Dendritic cell treated with granulocyte-macrophage colony-stimulating factor and Interleukin-4, amounts not matched to agents 40 ng/mL and 50 ng/mL, for 4 days (primary cell): Measurements from ENCODE around the gene ZNF576.

Experiments used
- H3K27ac Mint-ChIP-seq: one replicate; pipeline ENCODE4 v1.8.0; 2022; ENCODE audit warnings: mild to moderate bottlenecking, mixed read lengths
- H3K27me3 Mint-ChIP-seq: one replicate; pipeline ENCODE4 v1.8.0; 2022; ENCODE audit warnings: mild to moderate bottlenecking, mixed read lengths
- H3K36me3 Mint-ChIP-seq: one replicate; pipeline ENCODE4 v1.8.0; 2022; ENCODE audit warnings: low read depth, mixed read lengths
- H3K4me1 Mint-ChIP-seq: one replicate; pipeline ENCODE4 v1.8.0; 2022; ENCODE audit warnings: low read depth, mixed read lengths
- H3K4me3 Mint-ChIP-seq: one replicate; pipeline ENCODE4 v1.8.0; 2022; ENCODE audit warnings: mild to moderate bottlenecking, moderate library complexity, mixed read lengths
- H3K9me3 Mint-ChIP-seq: one replicate; pipeline ENCODE4 v1.8.0; 2022; ENCODE audit warnings: mixed read lengths
- intact Hi-C: fragments of 100-400 bp; cut with micrococcal nuclease; formaldehyde crosslinking; loops from one replicate; pipeline ENCODE4 v1.15.0; 2022

The ZNF576 gene

GRCh38 chr19:43619262-43620060 lies 23.1 kb downstream of the ZNF576 start, which contains the start of gene ZNF428:
ZNF428 (minus strand) TSS chr19:43619629; CDS start chr19:43614304, 5,325 bp downstream.
- H3K9me3 Mint-ChIP-seq: no peaks in the 10 kb centered on the region
- peaks cover 10% of the 10 kb centered on the region for H3K36me3 Mint-ChIP-seq
- H3K27ac Mint-ChIP-seq: peak within 1 kb of the TSS; percentile 97
- peaks cover 2% of the 10 kb centered on the region for H3K27me3 Mint-ChIP-seq
- intact Hi-C loops: loop anchor here (1.0 kb wide), 1 partner anchor 23 kb away; the partner anchor contains the start of genes IRGQ and ZNF576
- H3K4me1 Mint-ChIP-seq: peaks cover 20% of the 10 kb centered on the region
- H3K4me3 Mint-ChIP-seq: peak within 1 kb of the TSS; percentile 96

- H3K9me3 Mint-ChIP-seq: no peaks in the 10 kb centered on the region
- intact Hi-C loops: no loop called here
- H3K27ac Mint-ChIP-seq: peak overlapping the region; percentile 97
- H3K36me3 Mint-ChIP-seq: peaks cover 9% of the 10 kb centered on the region
- H3K4me3 Mint-ChIP-seq: peak overlapping the region; percentile 96
- peaks cover 22% of the 10 kb centered on the region for H3K4me1 Mint-ChIP-seq
- H3K27me3 Mint-ChIP-seq: peaks cover 8% of the 10 kb centered on the region
Measured at GRCh38 chr19:43620061-43621001, 23.9 kb downstream of the ZNF576 start.

- H3K4me3 Mint-ChIP-seq: no peak overlapping the region
Measured at GRCh38 chr19:43622070-43622469, 25.7 kb downstream of the ZNF576 start.

GRCh38 chr19:43622956-43623355 lies 26.6 kb downstream of the ZNF576 start:
- intact Hi-C loops: no loop called here
- no peak overlapping the region for H3K4me3 Mint-ChIP-seq
- H3K27ac Mint-ChIP-seq: no peak overlapping the region
- peaks cover 39% of the 10 kb centered on the region for H3K4me1 Mint-ChIP-seq
- no peaks in the 10 kb centered on the region for H3K9me3 Mint-ChIP-seq
- peaks cover 9% of the 10 kb centered on the region for H3K36me3 Mint-ChIP-seq
- H3K27me3 Mint-ChIP-seq: peaks cover 32% of the 10 kb centered on the region

More at GRCh38 chr19:43622070-43622469, 25.7 kb downstream of the ZNF576 start:
- intact Hi-C loops: no loop called here
- Mint-ChIP-seq H3K27ac (no peak overlapping the region), H3K9me3 (no peaks in the 10 kb centered on the region), H3K27me3 (peaks cover 23% of the 10 kb centered on the region), H3K36me3 (peaks cover 9% of the 10 kb centered on the region), H3K4me1 (peaks cover 39% of the 10 kb centered on the region)

GRCh38 chr19:43623889-43624670 lies 27.7 kb downstream of the ZNF576 start:
- Mint-ChIP-seq H3K4me1 (peaks cover 35% of the 10 kb centered on the region), H3K27me3 (peaks cover 35% of the 10 kb centered on the region), H3K27ac (no peak overlapping the region), H3K9me3 (no peaks in the 10 kb centered on the region), H3K4me3 (no peak overlapping the region), H3K36me3 (peaks cover 8% of the 10 kb centered on the region)
- intact Hi-C loops: no loop called here

GRCh38 chr19:43624933-43625332 lies 28.5 kb downstream of the ZNF576 start:
- Mint-ChIP-seq H3K36me3 (no peaks in the 10 kb centered on the region), H3K27me3 (peaks cover 35% of the 10 kb centered on the region), H3K4me1 (peaks cover 29% of the 10 kb centered on the region), H3K4me3 (no peak overlapping the region), H3K27ac (no peak overlapping the region), H3K9me3 (no peaks in the 10 kb centered on the region)
- intact Hi-C loops: no loop called here

GRCh38 chr19:43625918-43626579 lies 29.7 kb downstream of the ZNF576 start:
- peaks cover 19% of the 10 kb centered on the region for H3K4me1 Mint-ChIP-seq
- peaks cover 35% of the 10 kb centered on the region for H3K27me3 Mint-ChIP-seq
- no peak overlapping the region for H3K4me3 Mint-ChIP-seq
- no peaks in the 10 kb centered on the region for H3K9me3 Mint-ChIP-seq
- peak overlapping the region; percentile 5 for H3K27ac Mint-ChIP-seq
- H3K36me3 Mint-ChIP-seq: no peaks in the 10 kb centered on the region
- intact Hi-C loops: no loop called here

GRCh38 chr19:43626838-43627237 lies 30.4 kb downstream of the ZNF576 start:
- H3K36me3 Mint-ChIP-seq: no peaks in the 10 kb centered on the region

GRCh38 chr19:43628646-43629326 lies 32.4 kb downstream of the ZNF576 start:
- no peaks in the 10 kb centered on the region for H3K36me3 Mint-ChIP-seq
- H3K4me1 Mint-ChIP-seq: peaks cover 19% of the 10 kb centered on the region
- H3K4me3 Mint-ChIP-seq: no peak overlapping the region
- H3K9me3 Mint-ChIP-seq: no peaks in the 10 kb centered on the region
- intact Hi-C loops: no loop called here
- no peak overlapping the region for H3K27ac Mint-ChIP-seq
- H3K27me3 Mint-ChIP-seq: peaks cover 50% of the 10 kb centered on the region

More at GRCh38 chr19:43626838-43627237, 30.4 kb downstream of the ZNF576 start:
- peaks cover 19% of the 10 kb centered on the region for H3K4me1 Mint-ChIP-seq
- H3K9me3 Mint-ChIP-seq: no peaks in the 10 kb centered on the region
- H3K27me3 Mint-ChIP-seq: peaks cover 35% of the 10 kb centered on the region
- no peak overlapping the region for H3K27ac Mint-ChIP-seq
- peak overlapping the region; percentile 18 for H3K4me3 Mint-ChIP-seq
- intact Hi-C loops: no loop called here

GRCh38 chr19:43631491-43631890 lies 35.1 kb downstream of the ZNF576 start:
- peaks cover 56% of the 10 kb centered on the region for H3K27me3 Mint-ChIP-seq
- no peak overlapping the region for H3K4me3 Mint-ChIP-seq
- H3K4me1 Mint-ChIP-seq: peaks cover 12% of the 10 kb centered on the region
- no peaks in the 10 kb centered on the region for H3K36me3 Mint-ChIP-seq
- H3K9me3 Mint-ChIP-seq: no peaks in the 10 kb centered on the region
- intact Hi-C loops: no loop called here
- H3K27ac Mint-ChIP-seq: no peak overlapping the region

GRCh38 chr19:43633520-43633919 lies 37.1 kb downstream of the ZNF576 start:
- Mint-ChIP-seq H3K27me3 (peaks cover 54% of the 10 kb centered on the region), H3K36me3 (no peaks in the 10 kb centered on the region), H3K4me3 (no peak overlapping the region), H3K9me3 (no peaks in the 10 kb centered on the region), H3K4me1 (peaks cover 7% of the 10 kb centered on the region), H3K27ac (no peak overlapping the region)
- intact Hi-C loops: no loop called here

- Mint-ChIP-seq H3K27me3 (peaks cover 59% of the 10 kb centered on the region), H3K9me3 (no peaks in the 10 kb centered on the region), H3K4me1 (peaks cover 12% of the 10 kb centered on the region), H3K27ac (no peak overlapping the region), H3K36me3 (no peaks in the 10 kb centered on the region), H3K4me3 (no peak overlapping the region)
- intact Hi-C loops: no loop called here
Measured at GRCh38 chr19:43634068-43634467, 37.7 kb downstream of the ZNF576 start.
